Dedifferentiated amniotic fluid mesenchymal stem cell (primary cell): ENCODE data around the gene DUSP16.

Source experiments
- DNase-seq: peaks from one replicate; pipeline ENCODE4 v3.0.0-alpha.2; 2016; ENCODE audit errors: extremely low spot score

Gene DUSP16

DNA sequence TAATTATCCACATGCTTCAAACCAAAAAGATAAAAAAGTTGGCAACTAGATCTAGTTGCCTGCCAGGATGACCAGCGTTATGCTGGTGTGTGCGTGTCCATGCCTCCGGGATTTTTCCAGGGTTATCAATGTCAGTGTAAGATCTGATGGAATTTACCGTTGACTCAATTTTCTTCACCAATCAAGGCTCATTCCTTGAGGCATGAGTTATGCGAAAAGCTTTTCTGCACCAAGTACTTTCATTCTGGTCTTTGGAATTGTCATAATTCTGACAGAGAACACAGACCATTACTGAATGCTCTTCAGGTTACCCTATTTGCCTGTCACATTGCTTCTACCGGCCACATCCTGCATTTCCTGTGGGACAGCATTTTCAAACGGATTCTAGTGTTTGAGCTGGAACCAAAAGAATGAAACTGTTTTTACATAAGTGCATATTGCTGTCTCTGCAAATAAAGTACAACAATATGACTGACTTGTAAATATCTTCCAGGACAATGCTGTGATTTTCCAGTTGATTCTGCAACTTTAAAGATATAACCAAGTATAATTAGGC lies 91.8 kb downstream of the DUSP16 start:
- no peak for DNase-seq

DNA sequence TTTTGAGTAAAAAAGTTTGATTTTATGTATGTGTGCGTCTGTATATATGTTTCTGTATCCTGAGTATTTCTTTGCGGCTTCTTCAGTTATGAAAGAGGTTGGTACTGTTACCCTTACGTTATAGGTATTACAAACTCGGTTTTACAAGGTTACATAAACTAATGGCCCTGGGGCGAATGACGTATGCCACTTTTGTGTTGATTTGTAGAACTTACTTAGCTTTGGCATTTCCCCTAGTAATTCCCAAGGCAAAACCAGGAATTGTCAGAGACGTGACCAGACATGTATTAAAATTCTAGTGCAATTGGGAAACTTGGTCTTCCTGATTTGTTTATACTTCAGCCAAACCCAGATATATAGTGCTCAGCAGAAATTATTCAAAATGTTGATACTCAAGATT lies 93.3 kb downstream of the DUSP16 start:
- DNase-seq = no peak

DNA sequence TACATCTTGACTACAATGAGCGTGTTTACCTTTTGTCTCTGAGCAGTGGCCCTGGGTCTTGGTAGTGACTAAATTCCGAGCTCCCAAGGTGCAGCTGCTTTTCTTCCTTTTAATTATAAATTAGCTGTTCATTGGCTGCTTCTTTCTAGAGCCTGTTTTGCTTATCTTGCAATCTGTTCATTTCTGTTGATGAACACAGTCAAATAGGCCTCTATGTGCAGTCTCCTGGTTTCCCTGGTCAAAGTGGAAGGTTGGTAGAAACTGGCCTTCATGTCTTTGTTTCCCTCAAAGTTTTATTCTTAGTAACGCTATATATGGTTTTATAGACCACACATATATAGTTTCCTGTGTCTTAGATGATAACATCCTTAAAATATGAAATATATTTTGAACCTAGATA lies 94.1 kb downstream of the DUSP16 start:
- no peak for DNase-seq

DNA sequence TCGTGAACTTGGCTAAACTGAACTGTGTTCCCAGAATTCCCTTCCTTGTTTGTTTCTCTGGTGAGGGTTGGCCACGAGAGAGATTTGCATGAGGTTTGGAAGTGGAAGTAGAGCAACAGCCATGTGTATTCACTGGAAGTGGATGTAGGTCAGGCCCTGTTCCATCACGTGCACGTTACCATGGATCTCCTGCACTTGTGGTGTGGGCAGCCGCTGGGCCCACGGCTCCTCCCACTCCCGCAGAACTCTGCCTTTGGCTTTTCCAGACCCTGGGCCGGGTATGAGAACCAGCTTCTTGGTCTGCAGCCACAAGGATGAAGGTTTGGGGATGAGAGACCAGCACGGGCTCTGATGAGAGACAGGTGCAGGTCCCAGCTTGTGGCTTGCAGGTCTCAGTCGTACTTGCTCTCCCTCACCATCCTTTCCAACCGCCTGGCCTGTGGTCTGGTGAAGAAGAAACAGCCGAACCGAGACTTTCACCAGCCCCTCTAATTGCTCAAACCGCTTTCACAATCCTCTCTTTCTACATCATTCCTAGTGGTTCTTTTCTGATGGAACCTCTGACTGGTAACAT lies 94.9 kb downstream of the DUSP16 start:
- no peak for DNase-seq

DNA sequence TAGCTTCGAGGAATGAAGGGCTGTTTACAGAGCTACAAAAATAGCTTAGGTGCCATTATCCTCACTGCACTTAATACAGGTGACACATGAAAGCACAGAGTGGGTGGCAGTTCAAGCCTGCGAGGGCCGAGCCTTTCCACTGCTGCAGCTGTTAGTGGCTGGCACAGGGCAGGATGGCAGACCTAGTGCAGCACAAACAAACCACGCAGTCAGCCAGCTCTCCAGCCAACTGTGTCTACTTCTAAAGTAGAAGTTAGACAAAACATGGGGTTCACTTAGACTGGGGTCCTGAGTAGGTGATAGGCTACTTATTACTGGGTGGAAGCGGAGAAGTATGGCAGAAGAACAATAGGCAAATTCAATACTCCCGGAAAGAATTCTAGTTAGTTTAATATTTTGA lies 95.4 kb downstream of the DUSP16 start:
- DNase-seq = no peak

DNA sequence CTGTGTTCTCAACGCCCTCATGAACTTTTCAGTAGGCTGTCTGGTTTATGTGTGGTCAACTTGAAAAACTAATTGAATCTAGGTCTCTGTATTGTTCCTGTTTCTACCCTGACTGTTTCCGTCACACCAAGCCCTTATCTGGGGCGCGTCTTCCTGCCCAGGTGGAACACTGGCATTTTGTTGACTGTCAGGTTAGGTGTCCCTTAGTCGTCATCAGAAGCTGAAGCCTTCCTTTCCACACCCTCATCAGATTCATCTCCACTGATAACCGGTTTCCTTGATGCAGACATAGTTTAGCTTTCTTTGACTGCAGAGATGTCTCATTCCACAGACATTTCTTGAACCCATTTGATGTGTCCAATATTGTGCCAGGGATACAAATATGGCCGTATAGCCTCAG lies 96.5 kb downstream of the DUSP16 start:
- no peak for DNase-seq

DNA sequence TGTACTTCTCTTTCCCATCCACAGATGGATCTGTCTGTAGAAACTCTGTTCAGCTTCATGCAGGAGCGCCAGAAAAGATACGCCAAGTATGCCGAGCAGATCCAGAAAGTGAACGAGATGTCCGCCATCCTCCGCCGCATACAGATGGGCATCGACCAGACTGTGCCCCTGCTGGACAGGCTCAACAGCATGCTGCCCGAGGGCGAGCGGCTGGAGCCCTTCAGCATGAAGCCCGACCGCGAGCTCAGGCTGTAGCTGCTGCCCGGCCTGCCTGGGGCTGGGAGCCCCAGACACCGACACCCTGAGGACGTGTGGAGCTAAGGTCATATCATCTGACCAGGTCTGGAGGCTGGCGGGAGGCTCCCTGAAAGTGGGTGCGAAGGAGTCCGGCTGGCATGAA lies 97.1 kb downstream of the DUSP16 start:
- DNase-seq = no peak

DNA sequence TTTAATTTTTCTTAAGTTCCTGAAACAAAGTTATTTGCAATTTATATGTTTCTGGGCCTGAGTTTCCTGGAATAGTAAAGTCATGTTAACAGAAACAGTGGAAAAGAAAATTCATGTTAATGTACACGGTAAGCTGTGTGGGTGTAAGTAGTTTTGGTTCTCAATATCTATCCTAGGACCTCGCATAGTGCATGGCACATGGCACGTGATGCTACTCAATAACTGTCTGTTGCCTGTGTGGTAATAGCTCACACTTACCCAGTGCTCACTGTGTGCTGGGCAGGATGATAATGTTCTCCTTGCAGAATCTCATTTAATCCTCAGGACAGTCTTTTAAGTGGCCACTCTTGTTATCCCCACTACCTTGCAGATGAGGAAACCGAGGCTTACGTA lies 100.7 kb downstream of the DUSP16 start:
- DNase-seq = no peak

DNA sequence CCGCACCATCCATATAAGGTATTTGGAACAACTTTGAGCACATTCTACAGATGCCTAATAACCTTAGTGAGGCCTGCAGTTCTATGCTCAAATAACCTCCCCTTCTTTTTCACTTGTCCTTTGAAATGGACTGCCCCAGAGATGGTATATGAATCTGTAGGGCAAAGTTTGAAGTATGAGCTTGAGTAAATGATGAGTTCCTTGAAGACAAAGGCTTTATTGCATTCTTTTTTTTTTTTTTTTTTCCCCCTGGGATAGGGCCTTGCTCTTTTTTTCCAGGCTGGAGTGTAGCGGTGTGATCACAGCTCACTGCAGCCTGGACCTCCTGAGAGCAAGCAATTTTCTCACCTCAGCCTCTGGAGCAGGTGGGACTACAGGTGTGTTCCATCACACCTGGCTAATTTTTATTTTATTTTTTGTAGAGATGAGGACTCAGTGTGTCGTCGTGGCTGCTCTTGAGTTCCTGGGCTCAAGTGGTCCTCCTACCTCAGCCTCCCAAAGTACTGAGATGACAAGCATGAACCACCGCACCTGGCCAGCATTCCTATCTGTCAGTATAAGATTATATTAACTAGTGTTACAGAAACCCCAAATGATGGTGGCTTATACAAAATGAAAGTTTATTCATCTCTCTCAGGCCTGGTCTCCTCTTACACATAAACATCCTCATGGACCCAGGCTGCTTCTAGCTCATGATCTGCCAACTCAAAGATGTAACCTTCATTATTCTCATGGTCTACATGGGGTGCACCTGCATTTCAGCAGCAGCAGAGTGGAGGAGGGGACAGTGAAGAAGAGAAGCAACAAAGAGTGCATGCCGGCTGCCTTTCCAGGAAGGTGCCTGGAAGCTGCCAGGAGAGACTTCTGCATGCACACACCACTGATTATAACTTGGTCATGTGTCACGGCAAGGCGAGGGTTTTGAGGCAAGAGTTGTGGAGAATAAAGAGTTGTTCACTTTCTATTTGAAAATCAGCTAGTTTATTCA lies 101.4 kb downstream of the DUSP16 start:
- DNase-seq = no peak

DNA sequence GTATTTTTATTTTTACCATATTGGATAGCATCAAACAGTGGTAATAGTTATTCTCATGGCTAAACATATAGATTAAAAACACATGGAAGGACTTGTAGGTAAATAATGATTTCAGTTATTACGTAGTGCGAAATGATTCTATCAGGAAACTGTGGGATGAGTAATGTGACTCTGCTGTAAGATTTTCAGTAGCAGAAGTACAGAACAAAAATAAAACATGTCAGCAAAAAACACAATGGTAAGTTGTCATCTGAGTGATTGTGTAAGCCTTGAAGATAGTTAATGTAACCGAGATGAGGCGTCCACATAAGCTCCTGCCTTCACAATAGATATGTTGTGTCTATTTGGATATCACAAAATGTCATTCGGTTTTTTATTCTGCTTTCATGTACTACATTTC lies 106.0 kb downstream of the DUSP16 start:
- DNase-seq = no peak

DNA sequence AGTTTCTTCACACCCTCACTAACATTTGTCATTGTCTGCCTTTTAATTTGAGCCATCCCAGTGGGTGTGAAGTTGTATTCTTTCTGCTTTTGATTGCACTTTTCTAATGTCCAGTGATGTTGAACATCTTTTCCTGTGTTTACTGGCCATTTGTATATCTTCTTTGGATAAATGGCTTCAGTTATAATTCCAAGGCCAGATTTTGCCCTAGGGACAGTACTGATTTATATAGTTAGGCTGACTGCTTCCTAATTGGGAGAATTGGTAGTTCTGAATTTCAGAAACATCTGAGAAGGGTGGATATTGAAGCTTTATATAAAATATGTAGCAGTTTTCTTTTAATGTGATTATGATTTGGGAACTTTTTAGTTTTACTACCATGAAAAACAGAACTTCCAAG lies 108.3 kb downstream of the DUSP16 start:
- no peak for DNase-seq

DNA sequence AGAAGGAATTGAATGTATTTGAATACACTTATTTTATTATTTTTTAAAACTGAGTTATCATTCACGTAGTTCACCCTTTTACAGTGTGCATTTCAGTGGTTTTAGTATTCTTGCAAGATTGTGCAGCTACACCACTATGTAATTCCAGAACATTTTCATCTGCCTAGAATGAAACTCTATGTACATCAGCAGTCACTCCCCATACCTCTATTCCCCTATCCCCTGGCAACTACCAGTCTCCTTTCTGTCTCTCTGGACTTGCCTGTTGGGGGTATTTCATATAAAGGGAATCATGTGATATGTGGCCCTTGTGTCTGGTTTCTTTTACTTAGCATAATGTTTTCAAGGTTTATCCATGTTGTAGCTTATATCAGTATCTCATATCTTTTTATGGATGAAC lies 109.0 kb downstream of the DUSP16 start:
- no peak for DNase-seq

DNA sequence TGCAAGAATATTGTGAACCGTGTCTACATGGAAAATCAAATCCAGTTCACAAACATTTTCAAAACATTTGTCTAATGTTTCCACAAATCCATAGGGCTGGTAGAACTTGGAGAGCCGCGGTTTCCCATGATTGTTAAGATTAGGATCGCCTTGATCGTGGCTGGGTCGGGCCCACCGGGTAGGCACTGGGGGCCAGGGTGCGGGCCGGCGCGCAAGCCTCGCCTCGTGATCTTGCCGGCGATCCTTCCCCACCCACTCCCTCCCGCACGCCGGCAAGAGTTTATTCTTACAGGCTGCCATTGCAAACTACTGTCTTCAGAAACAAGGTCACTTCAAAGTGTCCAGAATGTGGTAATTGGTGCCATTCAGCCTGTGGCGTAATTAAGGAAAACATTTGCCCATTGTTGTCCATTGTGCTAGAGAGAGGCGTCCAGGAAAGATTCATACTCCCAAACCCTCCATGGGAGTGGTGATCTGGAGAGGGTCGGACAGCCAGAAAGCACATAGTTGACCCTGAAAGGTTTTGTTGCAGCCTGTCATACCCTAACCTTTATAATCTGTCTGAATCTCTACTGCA lies 110.2 kb downstream of the DUSP16 start:
- no peak for DNase-seq

DNA sequence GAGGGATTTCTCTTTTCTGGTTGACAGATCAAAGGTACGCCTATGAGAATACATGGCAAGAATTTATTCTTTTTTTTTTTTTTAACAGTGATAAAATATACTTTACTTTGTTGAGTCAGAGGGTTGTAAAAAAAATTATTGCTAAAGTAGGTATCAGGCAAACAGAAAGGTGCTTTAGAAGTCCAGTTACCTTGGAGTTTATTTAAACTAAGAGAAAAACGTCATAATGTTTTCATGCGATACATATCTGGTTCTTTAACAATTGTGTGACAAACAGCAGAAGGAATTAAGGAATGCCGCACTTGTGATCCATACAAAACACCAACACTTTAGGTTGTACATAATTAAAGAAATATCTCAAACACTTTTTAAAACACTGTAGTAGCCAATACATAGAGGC lies 111.6 kb downstream of the DUSP16 start:
- DNase-seq = no peak

DNA sequence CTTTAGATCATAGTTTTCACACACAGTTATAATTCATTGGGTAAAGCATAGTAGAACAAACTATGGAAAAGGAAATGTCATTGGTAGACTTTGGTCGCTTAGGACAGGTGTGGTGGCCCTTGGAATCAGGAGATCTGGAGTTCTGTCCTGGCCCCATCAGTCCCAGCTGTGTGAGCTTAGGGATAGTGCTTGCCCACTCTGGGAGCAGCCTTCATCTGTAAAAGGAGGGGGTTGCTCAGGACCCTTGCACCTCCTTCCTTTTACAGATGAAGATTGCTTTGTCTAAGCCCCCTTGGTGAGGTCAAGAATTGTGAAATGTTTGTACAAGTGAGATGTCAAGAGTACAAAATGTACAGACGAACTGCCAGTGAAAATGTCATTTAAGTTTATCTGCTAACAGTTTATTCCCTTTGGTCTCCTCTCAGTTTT lies 112.6 kb downstream of the DUSP16 start:
- no peak for DNase-seq

DNA sequence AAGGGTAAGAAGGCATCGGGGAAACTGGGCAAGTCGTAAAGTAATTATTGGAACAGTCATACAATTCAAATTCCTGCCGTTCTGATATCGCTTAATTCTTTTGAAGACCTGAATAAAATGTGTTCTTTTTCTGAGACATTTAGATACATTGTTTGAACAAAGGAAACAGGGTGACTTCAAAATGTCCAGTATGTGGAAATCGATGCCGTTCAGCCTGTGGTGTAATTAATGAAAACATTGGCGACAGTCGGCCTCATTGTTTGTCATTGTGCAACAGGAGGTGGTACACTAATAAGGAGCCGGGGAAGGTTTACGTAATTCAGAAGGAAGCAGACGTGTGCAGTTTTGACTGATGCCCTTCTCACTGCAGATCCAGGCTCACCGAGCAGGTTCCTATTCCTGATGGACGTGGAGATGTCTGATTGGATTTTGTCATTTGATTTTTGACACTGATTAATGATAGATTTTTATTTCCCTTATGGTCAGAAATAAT lies 113.1 kb downstream of the DUSP16 start:
- no peak for DNase-seq

DNA sequence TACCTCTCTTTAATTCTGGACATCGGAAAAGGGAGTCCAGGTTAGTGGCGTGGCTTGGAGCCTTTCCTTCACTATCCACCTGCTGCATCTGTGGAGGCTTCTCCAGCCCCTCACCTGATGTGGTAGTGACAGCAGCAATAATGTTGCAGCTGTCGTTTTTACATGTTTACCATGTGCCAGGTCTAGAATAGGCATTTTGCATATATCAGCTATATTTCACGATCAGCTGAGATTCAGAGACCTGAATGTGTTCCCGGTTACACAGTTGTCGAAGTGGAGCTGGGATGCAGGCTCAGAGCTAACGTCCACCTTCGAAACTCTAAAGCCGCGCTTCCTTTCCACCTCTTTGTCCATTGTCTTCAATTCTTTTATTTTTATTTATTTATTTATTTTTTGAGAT lies 114.8 kb downstream of the DUSP16 start:
- DNase-seq = no peak

DNA sequence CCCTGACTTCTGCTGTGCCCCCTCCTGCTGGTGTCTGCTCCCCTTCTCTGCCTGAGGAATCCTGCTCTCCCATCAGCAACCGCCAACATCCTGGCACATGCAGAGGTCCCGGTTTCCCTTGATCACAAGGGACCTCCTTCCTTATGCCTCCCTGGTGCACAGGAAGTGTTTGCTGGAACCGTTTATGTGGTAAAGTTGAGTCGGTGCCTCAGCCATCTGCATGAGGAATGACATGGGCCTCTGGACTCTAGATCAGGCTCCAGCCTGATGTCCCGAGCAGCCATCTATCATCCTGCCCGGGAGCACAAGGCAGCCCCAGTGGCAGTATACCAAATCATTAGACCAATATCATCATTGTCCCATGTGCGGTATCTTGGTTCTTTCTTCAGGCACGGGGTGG lies 115.4 kb downstream of the DUSP16 start:
- no peak for DNase-seq

DNA sequence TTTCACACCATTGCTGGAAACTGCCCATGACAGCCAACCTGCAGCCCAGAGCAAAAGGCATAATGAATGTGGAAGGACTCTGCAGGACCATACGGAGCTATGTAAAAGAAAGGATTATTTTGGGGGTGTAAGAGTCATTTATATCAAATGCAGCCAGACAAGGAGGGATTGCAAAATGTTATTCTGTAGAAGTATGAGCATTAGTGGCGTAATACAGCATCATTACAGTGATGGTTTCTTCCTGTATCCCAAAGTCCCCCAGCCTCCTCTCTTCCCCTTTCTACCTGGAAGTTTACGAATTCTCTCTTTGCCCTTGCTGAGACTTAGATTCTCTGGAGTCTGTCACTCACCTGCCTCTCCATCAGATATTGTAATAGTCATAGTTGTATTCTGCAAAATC lies 115.9 kb downstream of the DUSP16 start:
- no peak for DNase-seq

DNA sequence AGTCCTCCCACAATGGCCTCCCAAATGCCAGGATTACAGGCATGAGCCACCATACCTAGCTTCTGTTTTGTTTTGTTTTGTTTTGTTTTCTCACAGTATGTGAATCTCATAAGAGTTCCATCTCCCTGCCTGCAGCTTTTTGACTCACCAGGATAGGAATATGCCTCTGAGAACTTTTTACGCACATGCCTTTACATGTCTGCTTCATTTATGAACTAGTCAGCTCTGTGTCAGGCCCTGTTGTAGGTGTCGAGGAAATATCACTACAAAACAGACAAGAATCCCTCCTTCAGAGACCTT lies 116.8 kb downstream of the DUSP16 start:
- DNase-seq = no peak

DNA sequence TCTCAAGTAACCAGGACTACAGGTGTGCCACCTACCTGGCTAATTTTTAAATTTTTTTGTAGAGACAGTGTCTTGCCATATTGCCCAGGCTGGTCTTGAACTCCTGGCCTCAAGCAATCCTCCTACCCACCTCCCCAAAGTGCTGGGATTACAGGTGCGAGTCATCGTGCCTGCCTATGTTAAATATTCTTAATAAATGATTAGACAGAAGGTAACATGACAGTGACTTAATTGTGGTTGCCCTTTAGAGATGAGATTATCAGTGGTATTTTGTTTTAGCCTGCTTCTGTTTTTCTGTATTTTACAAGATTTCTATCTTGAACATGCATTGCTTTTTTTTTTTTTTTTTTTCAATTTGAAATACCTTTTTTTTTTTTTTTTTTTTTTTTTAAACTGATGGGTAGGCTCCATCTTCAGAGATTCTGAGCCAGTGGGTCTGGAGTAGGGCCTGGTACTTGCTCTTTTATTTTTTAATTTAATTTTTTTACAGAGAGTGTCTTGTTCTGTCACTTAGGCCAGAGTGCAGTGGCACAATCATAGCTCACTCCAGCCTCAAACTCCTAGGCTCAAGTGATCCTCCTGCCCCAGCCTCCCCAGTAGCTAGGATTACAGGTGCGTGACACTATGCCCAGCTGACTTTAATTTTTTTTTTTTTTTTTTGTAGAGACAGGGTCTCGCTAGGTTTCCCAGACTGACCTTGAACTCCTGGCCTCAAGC lies 117.3 kb downstream of the DUSP16 start:
- no peak for DNase-seq

DNA sequence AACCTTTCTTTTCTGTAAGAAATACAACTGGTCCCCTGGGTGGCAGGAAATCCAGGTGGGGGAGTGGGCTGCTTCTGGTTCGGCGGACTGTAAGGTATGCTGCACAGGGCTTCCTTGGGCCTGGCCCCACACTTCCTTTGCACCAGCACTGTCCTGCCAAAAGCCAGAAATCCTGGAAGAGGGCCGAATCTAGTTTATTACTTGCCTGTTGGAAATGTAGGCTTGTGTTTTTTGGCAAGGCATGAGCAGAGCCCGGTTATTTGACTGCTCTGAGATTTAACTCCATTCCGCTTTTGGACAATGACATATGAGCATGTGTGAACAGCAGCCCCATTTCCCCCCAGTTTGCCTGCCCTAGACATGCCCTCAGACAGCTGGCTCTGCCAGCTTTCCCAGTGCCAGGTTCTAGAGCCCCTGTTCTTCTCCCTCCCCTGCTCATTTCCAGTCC lies 119.2 kb downstream of the DUSP16 start:
- no peak for DNase-seq
